K562 (cell line): Measurements from ENCODE around the gene EWSR1. TPM values are rescaled to one million over a fixed set of nuclear protein-coding genes. Genes with fewer than 3 reads are reported as not detected.
"Not testable (repeated sequence)": the region's sequence is repeated elsewhere in the genome, so short reads cannot be mapped to it uniquely, and the experiment has no call there.

Source experiments
- ATAC-seq: fragments of 200-7000 bp; cut with Tn5 transposase; 3 replicates; pipeline ENCODE4 v1.9.1; 2020; ENCODE audit warnings: moderate library complexity
- BruUV-seq: library from RNA; stranded (reverse); fragments of 400-500 nt; replicated peaks from 2 replicates; lab custom pipeline; 2021; lab: Mats Ljungman, UMichigan
- CTCF ChIA-PET: fragments of 300-600 bp; formaldehyde crosslinking; extraction: SDS; loops from one replicate; lab custom pipeline; 2021; ENCODE audit warnings: low intra/inter-chr PET ratio; lab: Yijun Ruan, JAX
- POLR2A ChIA-PET: fragments of 300-600, 350-650 bp; sonication (Branson Sonifier 250); formaldehyde crosslinking; extraction: SDS; loops from one replicate; lab custom pipeline; 2021; ENCODE audit warnings: antibody characterized with exemption, inconsistent platforms; lab: Yijun Ruan, JAX
- DNase-seq, 4 experiments: peaks; one replicate each; pipeline versions ENCODE4 v3.0.0 to v3.0.0-alpha.2; 2011 to 2018; ENCODE audit warnings: low spot score in 3 of 4, mixed read lengths in 3 of 4; ENCODE audit errors: extremely low read depth in 1 of 4
- FAIRE-seq: peaks from 2 replicates; lab custom pipeline; 2011; peaks lifted over from hg19 to GRCh38; lab: Jason Lieb, UNC
- H2AFZ ChIP-seq: 2 replicates; pipeline ENCODE4 v1.6.0; 2011; ENCODE audit warnings: low read depth, low read length, control low read depth, inconsistent platforms
- H3K27ac ChIP-seq: fragments of 200-600 bp; 3 replicates; pipeline ENCODE4 v1.8.0; 2011; ENCODE audit warnings: low read depth, mild to moderate bottlenecking, control low read depth, inconsistent platforms, low read length, moderate library complexity, mixed read lengths; ENCODE audit errors: extremely low read depth
- H3K27me3 ChIP-seq, 2 experiments: fragments of 300-600 bp in 1 of 2; 2 replicates in 1 of 2; 3 replicates in 1 of 2; pipeline versions ENCODE4 v1.6.0 to v1.8.0; 2011; ENCODE audit warnings: inconsistent platforms in 2 of 2, low read length in 2 of 2, mild to moderate bottlenecking in 1 of 2, mixed read lengths in 1 of 2, moderate library complexity in 1 of 2; ENCODE audit not compliant: control insufficient read depth in 2 of 2, insufficient read depth in 2 of 2
- H3K36me3 ChIP-seq: fragments of 300-600 bp; 3 replicates; pipeline ENCODE4 v1.8.0; 2011; ENCODE audit warnings: mild to moderate bottlenecking, low read length, inconsistent platforms; ENCODE audit not compliant: control insufficient read depth, insufficient read depth
- H3K4me1 ChIP-seq, 2 experiments: fragments of 200-600 bp in 1 of 2; replicated peaks in 1 of 2; 2 replicates in 1 of 2; 3 replicates in 1 of 2; pipeline versions ENCODE4 v1.5.1 to v1.8.0; 2011; ENCODE audit warnings: inconsistent platforms in 2 of 2, low read length in 2 of 2, mild to moderate bottlenecking in 1 of 2, mixed read lengths in 1 of 2, moderate library complexity in 1 of 2; ENCODE audit not compliant: control insufficient read depth in 2 of 2, insufficient read depth in 2 of 2
- H3K4me2 ChIP-seq: 2 replicates; pipeline ENCODE4 v1.6.1; 2011; ENCODE audit warnings: low read length, control low read depth, inconsistent platforms, mixed read lengths; ENCODE audit not compliant: insufficient read depth
- H3K4me3 ChIP-seq: fragments of 200-600 bp; sonication (generic), shearing (Covaris generic); 2 replicates; pipeline ENCODE4 v1.5.1; 2016; ENCODE audit warnings: control low read depth, inconsistent platforms
- H3K79me2 ChIP-seq: fragments of 200-600 bp; 3 replicates; pipeline ENCODE4 v1.8.0; 2011; ENCODE audit warnings: low read length, inconsistent platforms; ENCODE audit not compliant: control insufficient read depth, insufficient read depth
- H3K9ac ChIP-seq, 2 experiments: 2 replicates each; pipeline versions ENCODE4 v1.6.0 to v1.6.1; 2011; ENCODE audit warnings: low read depth in 2 of 2, low read length in 2 of 2, control low read depth in 1 of 2, inconsistent platforms in 1 of 2, mild to moderate bottlenecking in 1 of 2, mixed read lengths in 1 of 2; ENCODE audit not compliant: insufficient read depth in 1 of 2
- H3K9me1 ChIP-seq: one replicate; pipeline ENCODE4 v1.6.0; 2011; ENCODE audit warnings: inconsistent platforms, mild to moderate bottlenecking, low read length, moderate library complexity; ENCODE audit not compliant: control insufficient read depth, insufficient read depth
- H3K9me3 ChIP-seq: replicated peaks from 2 replicates; pipeline ENCODE4 v1.5.1; 2011; ENCODE audit warnings: low read depth, low read length, inconsistent platforms; ENCODE audit not compliant: control insufficient read depth, insufficient read depth
- H4K20me1 ChIP-seq: replicated peaks from 2 replicates; pipeline ENCODE4 v1.6.1; 2011; ENCODE audit warnings: low read length, inconsistent platforms, mixed read lengths; ENCODE audit not compliant: control insufficient read depth, insufficient read depth
- MBD2 ChIP-seq: sonication (generic); IDR thresholded peaks from 2 replicates; pipeline ENCODE4 v1.6.1; 2016; ENCODE audit warnings: low read depth, borderline replicate concordance
- WGBS: fragments of 100-300 bp; shearing (Covaris generic); methylation state at CpG from one replicate; pipeline ENCODE4 v1.1.6; 2016; ENCODE audit warnings: low coverage, mixed read lengths; ENCODE audit not compliant: insufficient coverage; ENCODE audit errors: missing lambda C conversion rate; 5-methylcytosine and 5-hydroxymethylcytosine counted together
- in situ Hi-C: fragments of 300-500 bp; cut with MboI; formaldehyde crosslinking; loops from 4 replicates; pipeline ENCODE4 v1.15.0; 2018; ENCODE audit warnings: inconsistent platforms, mixed read lengths
- intact Hi-C: fragments of 100-400 bp; cut with micrococcal nuclease; formaldehyde crosslinking; loops from 2 replicates; pipeline ENCODE4 v1.14.2; 2022
- polyA plus RNA-seq, 8 experiments: library from polyadenylated mRNA; depleted of rRNA in 4 of 8; stranded (reverse) in 5 of 8; unstranded in 3 of 8; fragments of >200 nt; fragmentation: Nextera tagmentation in 2 of 8; fragmentation: Illumina TruSeq in 1 of 8; extraction: Ambion mirVana in 2 of 8; extraction: Trizol in 1 of 8; gene quantifications; 2 replicates each; pipeline versions ENCODE4 v1.2.1 to v1.2.3, GENCODE V29; 2011 to 2014; ENCODE audit warnings: inconsistent platforms in 1 of 8, missing spikeins in 1 of 8
- total RNA-seq, 7 experiments: library from RNA; depleted of rRNA in 6 of 7; stranded (reverse); fragments of >200 nt in 6 of 7; fragmentation: Illumina TruSeq in 2 of 7; extraction: Trizol in 2 of 7; gene quantifications; 2 replicates each; pipeline versions ENCODE4 v1.2.1 to v1.2.3, GENCODE V29; 2011 to 2021; ENCODE audit warnings: low replicate concordance in 1 of 7
- TF ChIP-seq, protein P1 (sequence below): sonication (generic); formaldehyde crosslinking; IDR thresholded peaks from 2 replicates; pipeline ENCODE4 v1.8.0; 2023; ENCODE audit warnings: missing genetic modification reagents, mild to moderate bottlenecking, borderline replicate concordance

The EWSR1 gene
- total and polyA plus RNA-seq, 9 of the 15 experiments (the other 6 are each of a cell fraction or from before 2014, with no cell fraction given): 83.3 to 450 (median 239) TPM

DNA sequence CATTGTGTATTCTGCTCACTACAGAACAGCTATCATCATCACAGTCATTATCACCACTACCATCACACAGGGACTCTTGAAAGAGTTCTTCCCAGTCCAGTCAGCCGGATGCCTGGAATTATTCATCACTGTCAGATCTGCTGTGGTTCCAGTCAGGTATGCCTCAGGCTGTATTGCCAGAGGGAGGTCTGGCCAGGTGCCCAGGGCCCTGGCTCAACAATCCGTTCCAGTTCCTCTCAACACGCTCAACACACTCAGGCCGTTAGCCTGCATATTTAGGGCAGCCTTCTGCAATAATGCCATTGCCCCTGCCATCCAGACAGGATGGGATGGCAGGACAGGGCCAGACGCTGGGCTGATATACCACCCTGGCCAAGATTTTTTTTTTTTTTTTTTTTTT, 76.1 kb downstream of the EWSR1 start (continued):
- TF ChIP-seq, protein P1, sequence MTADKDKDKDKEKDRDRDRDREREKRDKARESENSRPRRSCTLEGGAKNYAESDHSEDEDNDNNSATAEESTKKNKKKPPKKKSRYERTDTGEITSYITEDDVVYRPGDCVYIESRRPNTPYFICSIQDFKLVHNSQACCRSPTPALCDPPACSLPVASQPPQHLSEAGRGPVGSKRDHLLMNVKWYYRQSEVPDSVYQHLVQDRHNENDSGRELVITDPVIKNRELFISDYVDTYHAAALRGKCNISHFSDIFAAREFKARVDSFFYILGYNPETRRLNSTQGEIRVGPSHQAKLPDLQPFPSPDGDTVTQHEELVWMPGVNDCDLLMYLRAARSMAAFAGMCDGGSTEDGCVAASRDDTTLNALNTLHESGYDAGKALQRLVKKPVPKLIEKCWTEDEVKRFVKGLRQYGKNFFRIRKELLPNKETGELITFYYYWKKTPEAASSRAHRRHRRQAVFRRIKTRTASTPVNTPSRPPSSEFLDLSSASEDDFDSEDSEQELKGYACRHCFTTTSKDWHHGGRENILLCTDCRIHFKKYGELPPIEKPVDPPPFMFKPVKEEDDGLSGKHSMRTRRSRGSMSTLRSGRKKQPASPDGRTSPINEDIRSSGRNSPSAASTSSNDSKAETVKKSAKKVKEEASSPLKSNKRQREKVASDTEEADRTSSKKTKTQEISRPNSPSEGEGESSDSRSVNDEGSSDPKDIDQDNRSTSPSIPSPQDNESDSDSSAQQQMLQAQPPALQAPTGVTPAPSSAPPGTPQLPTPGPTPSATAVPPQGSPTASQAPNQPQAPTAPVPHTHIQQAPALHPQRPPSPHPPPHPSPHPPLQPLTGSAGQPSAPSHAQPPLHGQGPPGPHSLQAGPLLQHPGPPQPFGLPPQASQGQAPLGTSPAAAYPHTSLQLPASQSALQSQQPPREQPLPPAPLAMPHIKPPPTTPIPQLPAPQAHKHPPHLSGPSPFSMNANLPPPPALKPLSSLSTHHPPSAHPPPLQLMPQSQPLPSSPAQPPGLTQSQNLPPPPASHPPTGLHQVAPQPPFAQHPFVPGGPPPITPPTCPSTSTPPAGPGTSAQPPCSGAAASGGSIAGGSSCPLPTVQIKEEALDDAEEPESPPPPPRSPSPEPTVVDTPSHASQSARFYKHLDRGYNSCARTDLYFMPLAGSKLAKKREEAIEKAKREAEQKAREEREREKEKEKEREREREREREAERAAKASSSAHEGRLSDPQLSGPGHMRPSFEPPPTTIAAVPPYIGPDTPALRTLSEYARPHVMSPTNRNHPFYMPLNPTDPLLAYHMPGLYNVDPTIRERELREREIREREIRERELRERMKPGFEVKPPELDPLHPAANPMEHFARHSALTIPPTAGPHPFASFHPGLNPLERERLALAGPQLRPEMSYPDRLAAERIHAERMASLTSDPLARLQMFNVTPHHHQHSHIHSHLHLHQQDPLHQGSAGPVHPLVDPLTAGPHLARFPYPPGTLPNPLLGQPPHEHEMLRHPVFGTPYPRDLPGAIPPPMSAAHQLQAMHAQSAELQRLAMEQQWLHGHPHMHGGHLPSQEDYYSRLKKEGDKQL: no peak
- no peak for TF ChIP-seq MBD2

DNA sequence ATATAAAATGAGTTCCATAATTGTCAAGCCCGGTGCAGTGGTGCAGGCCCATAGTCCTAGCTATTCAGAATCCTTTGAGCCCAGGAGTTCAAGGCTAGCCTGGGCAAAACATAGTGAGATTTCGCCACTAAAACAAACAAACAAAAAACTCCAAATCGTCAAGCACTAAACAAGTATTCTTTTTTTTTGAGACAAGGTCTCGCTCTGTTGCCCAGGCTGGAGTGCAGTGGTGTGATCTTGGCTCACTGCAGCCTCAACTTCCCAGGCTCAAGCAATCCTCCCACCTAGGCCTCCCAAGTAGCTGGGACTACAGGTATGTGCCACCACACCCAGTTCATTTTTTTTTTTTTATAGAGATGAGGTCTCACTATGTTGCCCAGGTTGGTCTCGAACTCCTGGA, 76.8 kb downstream of the EWSR1 start:
- not testable (repeated sequence) for H2AFZ ChIP-seq

More for the DNA sequence above, 76.8 kb downstream of the EWSR1 start:
- ATAC-seq, intact Hi-C loops, H3K9ac ChIP-seq, in situ Hi-C loops, H3K4me3 ChIP-seq, DNase-seq, FAIRE-seq, H3K27me3 ChIP-seq, H4K20me1 ChIP-seq, H3K79me2 ChIP-seq, H3K4me2 ChIP-seq, BruUV-seq, H3K9me1 ChIP-seq, H3K9me3 ChIP-seq, CTCF ChIA-PET, H3K27ac ChIP-seq: not testable (repeated sequence)
- 84% methylated on average over 4 of the region's 5 CpGs for WGBS
- POLR2A ChIA-PET: interaction anchor here (0.7 kb wide), 1 partner anchor 267 kb away, joined by 5 read pairs; no protein-coding TSS in a partner anchor
- H3K36me3 ChIP-seq: peaks cover 85% of the 10 kb centered on the region
- H3K4me1 ChIP-seq: peaks cover 0 to 10% of the 10 kb centered on the region in 2 experiments; a peak in 3 of 5 replicates
